HG03108 (cell line): Measurements from ENCODE around the gene PAPPA.

Experiments
- ATAC-seq: cut with Tn5 transposase; IDR thresholded peaks from one replicate; pipeline ENCODE4 v1.9.1; 2021; ENCODE audit warnings: moderate library complexity; ENCODE audit not compliant: unreplicated experiment

PAPPA gene

GRCh38 chr9:116152390-116152789, 1.2 kb upstream of the PAPPA start:
- ATAC-seq, result no peak

DNA sequence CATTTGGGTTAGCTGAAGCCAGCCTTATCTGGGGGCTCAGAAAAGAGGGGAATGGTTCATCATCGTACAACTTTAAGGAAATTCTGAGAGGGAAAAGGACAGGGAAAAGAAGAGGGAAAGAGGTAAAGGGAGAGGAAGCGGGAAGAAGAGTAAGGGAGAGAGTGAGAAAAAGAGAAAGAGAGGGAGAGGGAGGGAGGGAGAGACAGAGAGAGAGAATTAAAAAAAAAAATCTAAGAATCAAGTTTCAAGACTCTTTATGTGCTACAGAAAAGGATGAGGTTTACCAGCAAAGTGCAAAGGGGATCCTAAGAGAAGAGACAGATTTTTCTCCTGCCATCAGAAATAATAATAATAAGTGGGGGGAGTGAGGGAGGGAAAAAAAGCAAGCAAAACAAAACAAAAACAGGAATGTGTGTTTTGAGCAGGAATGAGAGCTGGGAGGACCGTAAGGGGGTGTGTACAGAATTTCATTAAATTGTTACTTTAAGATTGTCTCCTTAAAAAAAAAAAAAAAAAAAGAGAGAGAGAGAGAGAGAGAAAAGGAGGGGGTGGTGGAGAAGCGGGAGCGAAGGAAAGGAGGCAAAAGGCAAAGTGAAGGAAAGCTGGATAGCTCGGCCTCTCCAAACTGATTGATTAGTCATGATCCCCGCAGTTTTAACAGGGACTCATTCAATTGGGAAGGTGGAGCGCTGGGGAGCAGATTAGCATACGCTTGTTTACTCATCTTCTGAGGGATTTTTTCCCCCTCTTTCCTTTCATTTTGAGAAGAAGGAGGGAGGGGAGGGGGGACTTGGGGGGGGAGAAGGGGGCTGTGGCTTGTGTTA, 438 bp upstream of the PAPPA start:
- ATAC-seq, result no peak

- no peak for ATAC-seq
These were observed 864 bp downstream of the PAPPA start for GRCh38 chr9:116154334-116154975.

DNA sequence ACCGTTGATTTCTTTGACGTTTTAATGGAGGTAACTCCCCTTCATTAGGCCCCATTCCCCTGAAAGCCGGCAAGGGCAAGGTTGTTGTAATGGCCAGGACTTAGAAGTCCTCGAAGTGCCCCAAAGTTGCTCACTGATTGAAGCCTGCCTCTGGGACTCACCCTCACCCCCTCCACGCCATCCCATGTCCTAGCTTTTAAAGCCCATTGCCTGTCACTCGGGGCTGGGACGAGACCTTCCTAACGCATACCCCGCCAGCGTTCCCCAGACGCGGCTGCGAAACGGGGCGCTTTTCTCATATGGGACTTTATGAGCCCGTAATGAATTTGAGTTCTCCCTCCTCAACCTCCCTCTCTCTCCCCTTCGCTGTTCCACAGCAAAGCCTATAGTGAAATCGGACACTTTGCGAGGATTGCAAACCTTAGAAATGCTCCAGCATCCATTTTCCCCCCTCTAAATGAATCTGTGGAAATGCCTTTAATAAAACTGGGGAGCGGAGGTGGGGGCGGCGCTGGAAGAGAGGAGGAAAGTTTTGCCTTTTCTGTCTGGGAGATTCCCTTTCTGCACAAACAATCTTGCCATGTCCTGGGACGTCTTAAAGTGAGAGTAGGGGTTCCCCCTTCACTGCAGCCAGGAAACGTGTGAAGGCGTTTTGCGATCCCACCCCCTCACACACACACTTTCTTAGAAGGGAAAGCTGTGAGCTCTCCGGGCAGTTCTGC, 1.5 kb downstream of the PAPPA start:
- no peak for ATAC-seq

GRCh38 chr9:116155698-116156039, 2.1 kb downstream of the PAPPA start:
- ATAC-seq, result no peak

DNA sequence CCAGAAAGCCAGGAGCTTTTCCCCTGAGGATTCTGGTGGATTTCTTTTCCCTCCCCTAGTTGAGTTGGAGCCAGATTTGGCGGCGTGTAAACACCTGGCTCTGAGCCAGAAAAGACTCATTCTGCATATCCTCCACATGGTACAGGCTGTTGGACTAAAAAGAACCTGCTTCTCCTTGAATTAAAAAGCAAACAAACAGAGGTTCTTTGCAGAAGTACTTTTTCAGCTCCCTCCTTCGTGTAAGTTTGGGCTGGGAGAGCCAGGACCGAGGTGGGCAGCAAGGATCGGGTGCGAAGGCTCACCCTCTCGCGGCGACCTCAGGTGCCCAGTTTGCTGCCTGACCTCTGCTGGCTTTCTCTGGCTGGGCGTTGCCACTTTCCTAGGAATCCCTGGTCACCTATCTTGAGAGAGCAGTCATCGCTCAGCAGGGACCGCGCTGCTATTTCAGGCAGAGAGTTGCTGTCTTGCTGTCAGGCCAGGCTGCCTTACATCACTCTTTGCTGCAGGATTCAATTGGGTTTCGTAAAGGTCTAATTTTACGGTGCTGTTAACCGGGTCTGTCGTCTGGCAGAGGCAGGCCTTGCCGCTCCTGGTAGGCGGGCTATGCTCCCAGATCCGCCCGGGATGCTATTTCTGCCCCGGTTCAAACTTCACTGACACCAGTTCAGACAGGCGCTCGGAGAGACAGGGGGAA, 3.2 kb downstream of the PAPPA start:
- no peak for ATAC-seq

- no peak for ATAC-seq
These were observed 4.0 kb downstream of the PAPPA start for GRCh38 chr9:116157436-116158138.

DNA sequence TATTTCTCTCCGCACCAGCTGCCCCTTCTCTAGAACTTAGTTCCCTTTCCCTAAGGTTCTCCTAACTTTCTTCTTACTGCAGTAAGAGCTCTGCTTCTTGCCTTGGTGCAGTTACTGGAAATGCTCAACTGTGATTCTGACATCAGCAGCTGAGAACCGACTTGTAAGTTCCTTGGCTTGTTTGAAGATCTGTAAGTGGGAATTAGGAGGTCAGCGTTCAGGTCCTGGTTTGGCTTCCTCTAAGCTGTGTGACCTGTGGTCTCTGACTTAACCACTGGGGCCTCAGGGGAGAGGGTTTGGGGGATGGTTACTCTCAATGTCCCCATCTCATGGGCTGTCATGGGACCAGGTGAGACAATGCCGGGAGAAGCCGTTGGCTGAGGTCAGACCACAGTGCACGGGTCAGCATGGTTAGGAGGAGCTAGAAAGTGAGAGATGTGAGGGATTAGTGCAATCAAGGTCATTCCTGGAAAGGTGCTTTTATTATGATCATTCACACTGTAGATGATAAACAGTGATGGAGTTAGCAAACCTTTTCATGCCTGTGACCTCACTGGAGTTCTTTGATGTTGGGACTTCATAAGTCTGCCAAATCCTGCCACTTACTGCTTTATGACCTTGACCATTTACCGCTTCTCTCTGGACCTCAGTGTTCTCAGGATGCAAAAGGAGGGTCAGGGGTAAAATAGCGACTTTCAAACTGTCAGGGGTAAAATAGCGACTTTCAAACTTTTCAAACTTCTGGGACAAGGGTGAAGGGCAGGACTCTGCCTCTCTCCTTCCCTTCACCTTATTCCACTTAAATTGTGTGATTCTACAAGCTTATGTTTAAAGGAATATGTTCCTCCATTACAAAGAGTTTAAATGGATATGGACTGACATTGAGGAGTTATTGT, 7.3 kb downstream of the PAPPA start:
- ATAC-seq, result no peak

GRCh38 chr9:116162241-116162781, 8.7 kb downstream of the PAPPA start:
- ATAC-seq, result no peak

- ATAC-seq, result no peak
These were observed 9.9 kb downstream of the PAPPA start for GRCh38 chr9:116163293-116164055.

GRCh38 chr9:116165912-116166311, 12.3 kb downstream of the PAPPA start:
- no peak for ATAC-seq

- ATAC-seq, result no peak
These were observed 13.1 kb downstream of the PAPPA start for GRCh38 chr9:116166713-116167112.

GRCh38 chr9:116168231-116168630, 14.6 kb downstream of the PAPPA start:
- ATAC-seq, result no peak

GRCh38 chr9:116172216-116172615, 18.6 kb downstream of the PAPPA start:
- ATAC-seq, result no peak

DNA sequence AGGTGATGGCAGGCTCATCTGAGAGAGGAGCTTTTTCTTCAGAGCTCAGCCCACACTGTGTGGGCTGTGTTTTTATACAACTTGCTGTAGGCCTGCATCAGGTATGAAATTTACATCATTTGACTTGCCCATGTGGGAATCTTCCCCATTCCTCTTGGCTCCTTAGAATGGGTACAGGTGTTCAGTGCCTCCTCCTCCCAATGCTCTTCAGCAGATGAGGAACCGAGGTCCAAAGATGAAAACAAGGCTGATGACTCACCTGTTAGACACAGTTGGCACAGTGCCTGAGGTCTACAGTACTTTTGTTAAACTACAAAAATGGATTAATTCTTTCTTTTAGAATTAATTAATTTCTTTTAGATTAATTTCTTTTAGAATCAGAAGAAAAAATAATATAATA, 20.8 kb downstream of the PAPPA start:
- no peak for ATAC-seq

- no peak for ATAC-seq
These were observed 22.0 kb downstream of the PAPPA start for GRCh38 chr9:116175614-116176013.

GRCh38 chr9:116178481-116179211, 25.1 kb downstream of the PAPPA start:
- ATAC-seq, result no peak

DNA sequence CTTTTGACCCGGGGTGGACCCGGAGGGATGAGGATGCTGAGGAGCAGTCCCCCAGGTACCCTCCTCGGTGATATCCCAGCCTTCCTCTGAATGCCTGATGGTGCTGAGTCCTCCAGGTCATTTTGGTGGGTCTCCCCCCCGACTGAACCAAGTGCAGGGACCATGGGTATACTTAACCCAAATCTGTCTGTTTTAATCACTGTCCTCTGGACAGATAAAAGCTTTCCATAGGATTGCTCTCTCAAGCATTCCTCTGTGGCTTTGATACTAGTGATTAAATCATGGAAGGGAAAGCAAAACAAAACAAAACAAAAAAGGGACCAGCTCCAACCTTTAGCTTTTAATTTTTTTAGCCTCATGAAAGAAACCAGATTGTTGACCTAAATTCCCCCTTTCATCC, 26.0 kb downstream of the PAPPA start:
- ATAC-seq, result no peak
